GM10266 (cell line): ENCODE measurements around the gene SAFB.

Experiments
- DNase-seq: peaks from one replicate; pipeline ENCODE4 v3.0.0; 2012; ENCODE audit errors: extremely low spot score
- CTCF ChIP-seq: IDR thresholded peaks from 2 replicates; pipeline ENCODE4 v1.5.1; 2012; ENCODE audit warnings: mild to moderate bottlenecking, low read depth; ENCODE audit not compliant: control insufficient read depth, insufficient read depth; ENCODE audit errors: missing control alignments

The SAFB gene

GRCh38 chr19:5692723-5693194 lies 69.9 kb downstream of the SAFB start:
- TF ChIP-seq CTCF, result no peak
- no peak for DNase-seq

- TF ChIP-seq CTCF, result no peak
Measured at GRCh38 chr19:5693195-5694166, 70.6 kb downstream of the SAFB start.

GRCh38 chr19:5694167-5694955 lies 71.5 kb downstream of the SAFB start:
- TF ChIP-seq CTCF, result no peak
- DNase-seq, result no peak

More at GRCh38 chr19:5693195-5694166, 70.6 kb downstream of the SAFB start:
- DNase-seq, result no peak

GRCh38 chr19:5694956-5695648 lies 72.2 kb downstream of the SAFB start:
- no peak for TF ChIP-seq CTCF
- no peak for DNase-seq

GRCh38 chr19:5695649-5696195 lies 72.8 kb downstream of the SAFB start:
- no peak for DNase-seq

More at GRCh38 chr19:5695649-5696195, 72.8 kb downstream of the SAFB start:
- no peak for TF ChIP-seq CTCF
